Fibroblast of villous mesenchyme (primary cell): ENCODE results near the gene ERVFRD-1. TPM values are rescaled to one million over a fixed set of nuclear protein-coding genes. Genes with fewer than 3 reads are reported as not detected.
"Not testable (repeated sequence)": the region's sequence is repeated elsewhere in the genome, so short reads cannot be mapped to it uniquely, and the experiment has no call there.

Experiments used
- DNase-seq: peaks from one replicate; pipeline ENCODE4 v3.0.0-alpha.2; 2010; ENCODE audit warnings: low read depth
- H3K4me3 ChIP-seq: 2 replicates; pipeline ENCODE4 v1.5.1; 2011; ENCODE audit warnings: low read depth, mild to moderate bottlenecking, low read length
- CTCF ChIP-seq: IDR thresholded peaks from 2 replicates; pipeline ENCODE4 v1.5.1; 2012; ENCODE audit warnings: low read depth, mild to moderate bottlenecking, low read length; ENCODE audit not compliant: insufficient read depth
- total RNA-seq: library from RNA; depleted of rRNA; stranded (reverse); fragments of >200 nt; gene quantifications from 2 replicates; pipeline ENCODE4 v1.2.3, GENCODE V29; 2012

ERVFRD-1 gene
- total RNA-seq, 1 donor = not detected

- DNase-seq = no peak
- no peak for TF ChIP-seq CTCF
- no peak overlapping the region for H3K4me3 ChIP-seq
These were observed 8.9 kb upstream of the ERVFRD-1 start for GRCh38 chr6:11120271-11121005.

DNA sequence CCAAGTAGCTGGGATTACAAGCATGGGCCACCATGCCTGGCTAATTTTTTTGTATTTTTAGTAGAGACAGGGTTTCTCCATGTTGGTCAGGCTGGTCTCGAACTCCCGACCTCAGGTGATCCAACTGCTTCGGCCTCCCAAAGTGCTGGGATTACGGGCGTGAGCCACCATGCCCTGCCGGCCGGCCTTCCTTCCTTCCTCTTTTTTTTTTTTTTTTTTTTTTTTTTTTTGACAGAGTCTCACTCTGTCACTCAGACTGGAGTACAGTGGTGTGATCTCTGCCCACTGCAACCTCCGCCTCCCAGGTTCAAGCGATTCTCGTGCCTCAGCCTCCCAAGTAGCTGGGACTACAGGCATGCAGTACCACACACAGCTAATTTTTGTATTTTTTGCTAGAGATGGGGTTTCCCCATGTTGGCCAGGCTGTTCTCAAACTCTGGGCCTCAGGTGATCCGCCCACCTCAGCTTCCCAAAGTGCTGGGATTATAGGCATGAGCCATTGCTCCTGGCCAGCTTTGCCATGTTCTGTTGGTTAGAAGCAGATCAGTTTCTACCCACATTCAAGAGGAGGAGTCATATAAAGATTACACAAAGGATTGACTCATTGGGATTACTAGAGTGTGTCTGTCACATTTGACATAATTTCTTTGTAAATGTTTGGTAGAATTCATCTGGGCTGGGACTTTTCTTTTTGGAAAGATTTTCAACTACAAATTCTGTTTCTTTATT, 4.4 kb upstream of the ERVFRD-1 start:
- DNase-seq, H3K4me3 ChIP-seq: not testable (repeated sequence)

GRCh38 chr6:11113038-11113437, 1.5 kb upstream of the ERVFRD-1 start:
- TF ChIP-seq CTCF = no peak
- no peak overlapping the region for H3K4me3 ChIP-seq
- DNase-seq = peak; percentile 48

GRCh38 chr6:11111769-11112437, 378 bp upstream of the ERVFRD-1 start:
- peak; percentile 57 for DNase-seq
- H3K4me3 ChIP-seq = peak overlapping the region; percentile 31
- no peak for TF ChIP-seq CTCF

GRCh38 chr6:11108726-11109125, 2.8 kb downstream of the ERVFRD-1 start:
- H3K4me3 ChIP-seq = no peak overlapping the region
- TF ChIP-seq CTCF = no peak
- no peak for DNase-seq

DNA sequence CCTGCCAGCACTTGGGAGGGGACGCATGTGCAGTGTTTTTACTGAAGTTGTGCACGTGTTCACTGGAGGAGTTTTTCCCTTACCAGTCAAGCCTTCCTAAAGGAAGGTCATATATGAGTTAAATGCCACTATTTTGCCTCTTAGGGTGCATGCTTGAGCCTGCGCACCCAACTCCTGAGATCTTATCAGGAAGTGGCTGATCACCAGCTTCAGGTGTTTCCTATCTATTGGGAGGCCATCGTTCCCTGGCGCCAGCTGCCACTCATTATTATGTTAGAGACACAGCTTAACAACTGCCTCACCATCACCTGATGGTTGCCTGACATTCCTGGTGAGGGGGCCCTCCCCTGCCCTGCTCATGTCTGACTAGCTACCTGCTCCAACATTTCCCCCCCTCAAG, 8.5 kb downstream of the ERVFRD-1 start:
- no peak for TF ChIP-seq CTCF
- no peak overlapping the region for H3K4me3 ChIP-seq
- no peak for DNase-seq

DNA sequence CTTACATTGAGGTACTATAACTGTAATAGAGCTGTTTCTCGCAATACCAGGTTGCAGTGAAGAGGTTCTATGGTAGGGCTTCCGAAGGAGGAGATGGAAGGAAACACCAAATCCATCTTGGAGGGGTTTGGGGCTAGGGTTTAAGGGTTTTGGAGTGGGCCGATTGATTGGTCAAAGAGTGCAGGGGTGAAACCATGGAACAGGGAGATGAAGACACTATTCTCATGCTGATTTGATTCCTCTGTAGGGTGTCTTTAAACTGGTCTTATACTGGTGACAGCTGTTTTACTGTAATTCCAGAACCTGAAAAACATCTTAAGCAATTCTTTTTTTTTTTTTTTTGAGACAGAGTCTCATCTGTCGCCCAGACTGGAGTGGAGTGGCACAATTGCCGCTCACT, 10.1 kb downstream of the ERVFRD-1 start:
- no peak for DNase-seq

More for the DNA sequence above, 10.1 kb downstream of the ERVFRD-1 start:
- TF ChIP-seq CTCF = no peak
- no peak overlapping the region for H3K4me3 ChIP-seq
